A673 (cell line): Measurements from ENCODE around the gene KIAA0040.

Source experiments
- EZH2 ChIP-seq: fragments of 200-600 bp; sonication (generic); IDR thresholded peaks from 2 replicates; pipeline ENCODE4 v1.6.1; 2017; ENCODE audit warnings: borderline replicate concordance, low read depth, mild to moderate bottlenecking, mixed read lengths, antibody characterized with exemption, low read length; ENCODE audit not compliant: poor library complexity, severe bottlenecking
- TF ChIP-seq, protein P1 (sequence below): fragments of 300-800, 200-600 bp; sonication (generic); conservative IDR thresholded peaks from 2 replicates; pipeline ENCODE4 v1.5.1; 2017; ENCODE audit warnings: low read depth, mild to moderate bottlenecking, antibody characterized with exemption, low read length, moderate library complexity, mixed read lengths

DNA sequence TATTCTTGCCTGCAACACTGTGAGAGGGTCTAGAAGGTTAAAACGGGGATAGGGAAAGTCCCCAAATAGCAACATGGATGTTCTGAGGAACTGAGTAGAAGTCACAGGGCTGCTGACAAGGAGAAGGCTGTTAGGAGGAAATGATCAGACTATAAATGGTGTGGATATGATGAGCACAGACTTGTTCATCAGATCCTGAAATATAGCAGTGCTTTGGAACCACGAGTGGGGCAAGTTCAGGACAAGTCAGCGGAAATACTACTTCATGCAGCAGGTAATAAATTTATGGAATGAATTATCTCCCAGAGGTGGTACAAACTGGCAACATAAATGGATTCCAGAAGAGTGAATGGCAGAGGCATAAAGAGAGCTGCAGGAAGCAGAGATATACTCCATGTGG is 3.2 kb upstream of the KIAA0040 start:
- TF ChIP-seq, protein P1, sequence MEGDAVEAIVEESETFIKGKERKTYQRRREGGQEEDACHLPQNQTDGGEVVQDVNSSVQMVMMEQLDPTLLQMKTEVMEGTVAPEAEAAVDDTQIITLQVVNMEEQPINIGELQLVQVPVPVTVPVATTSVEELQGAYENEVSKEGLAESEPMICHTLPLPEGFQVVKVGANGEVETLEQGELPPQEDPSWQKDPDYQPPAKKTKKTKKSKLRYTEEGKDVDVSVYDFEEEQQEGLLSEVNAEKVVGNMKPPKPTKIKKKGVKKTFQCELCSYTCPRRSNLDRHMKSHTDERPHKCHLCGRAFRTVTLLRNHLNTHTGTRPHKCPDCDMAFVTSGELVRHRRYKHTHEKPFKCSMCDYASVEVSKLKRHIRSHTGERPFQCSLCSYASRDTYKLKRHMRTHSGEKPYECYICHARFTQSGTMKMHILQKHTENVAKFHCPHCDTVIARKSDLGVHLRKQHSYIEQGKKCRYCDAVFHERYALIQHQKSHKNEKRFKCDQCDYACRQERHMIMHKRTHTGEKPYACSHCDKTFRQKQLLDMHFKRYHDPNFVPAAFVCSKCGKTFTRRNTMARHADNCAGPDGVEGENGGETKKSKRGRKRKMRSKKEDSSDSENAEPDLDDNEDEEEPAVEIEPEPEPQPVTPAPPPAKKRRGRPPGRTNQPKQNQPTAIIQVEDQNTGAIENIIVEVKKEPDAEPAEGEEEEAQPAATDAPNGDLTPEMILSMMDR: no peak
- no peak for TF ChIP-seq EZH2
